Activated CD8-positive, alpha-beta memory T cell treated with anti-CD3 and anti-CD28 coated beads, Interleukin-2, amount 10 ng/mL, durations not matched to agents 7 days and 5 days (primary cell): Measurements from ENCODE around the gene OTUB2. TPM values are rescaled to one million over a fixed set of nuclear protein-coding genes. Genes with fewer than 3 reads are reported as not detected.
"Not testable (repeated sequence)": the region's sequence is repeated elsewhere in the genome, so short reads cannot be mapped to it uniquely, and the experiment has no call there.

Experiments
- ATAC-seq: fragments of 150-1000 bp; cut with Tn5 transposase; one replicate; pipeline ENCODE4 v1.10.0; 2021; ENCODE audit warnings: moderate library complexity
- CTCF ChIA-PET: fragments of 350-600 bp; sonication (Branson Sonifier 250); formaldehyde crosslinking; loops from one replicate; lab custom pipeline; 2021; ENCODE audit warnings: antibody characterized with exemption; lab: Charles Lee
- DNase-seq: peaks from one replicate; pipeline ENCODE4 v3.0.0-alpha.2; 2020
- H3K27ac Mint-ChIP-seq: one replicate; pipeline ENCODE4 v1.8.0; 2021; ENCODE audit warnings: mild to moderate bottlenecking, mixed read lengths
- H3K27me3 Mint-ChIP-seq: one replicate; pipeline ENCODE4 v1.8.0; 2021; ENCODE audit warnings: mixed read lengths
- H3K36me3 Mint-ChIP-seq: one replicate; pipeline ENCODE4 v1.8.0; 2021; ENCODE audit warnings: mild to moderate bottlenecking, mixed read lengths
- H3K4me1 Mint-ChIP-seq: one replicate; pipeline ENCODE4 v1.8.0; 2021; ENCODE audit warnings: mixed read lengths
- H3K4me3 Mint-ChIP-seq: one replicate; pipeline ENCODE4 v1.8.0; 2021; ENCODE audit warnings: mild to moderate bottlenecking, moderate library complexity, mixed read lengths
- H3K9me3 Mint-ChIP-seq: one replicate; pipeline ENCODE4 v1.8.0; 2022; ENCODE audit warnings: low read depth, mixed read lengths
- total RNA-seq, 2 experiments: library from RNA; stranded (reverse); gene quantifications; one replicate each; pipeline ENCODE4 v1.2.3, GENCODE V29; 2021

The OTUB2 gene
- total RNA-seq, 2 experiments from 2014 or later = 3.4 to 4.2 TPM

GRCh38 chr14:94058674-94059138, 32.6 kb downstream of the OTUB2 start:
- H3K36me3 Mint-ChIP-seq = peaks cover 78% of the 10 kb centered on the region
- peaks cover 59% of the 10 kb centered on the region for H3K4me1 Mint-ChIP-seq
- ATAC-seq (no peak), DNase-seq (peak; percentile 21)
- no peak overlapping the region for H3K4me3 Mint-ChIP-seq
- no peaks in the 10 kb centered on the region for H3K27me3 Mint-ChIP-seq
- H3K27ac Mint-ChIP-seq = no peak overlapping the region
- H3K9me3 Mint-ChIP-seq = no peaks in the 10 kb centered on the region
- CTCF ChIA-PET = interaction anchor here (2.8 to 3.8 kb wide), 3 partner anchors 23 to 118 kb away, joined by 14 to 23 read pairs (median 16); no protein-coding TSS in a partner anchor

GRCh38 chr14:94059998-94060397, 33.9 kb downstream of the OTUB2 start:
- DNase-seq (no peak), ATAC-seq (no peak)
- no peaks in the 10 kb centered on the region for H3K27me3 Mint-ChIP-seq
- CTCF ChIA-PET = interaction anchor here (0.6 kb wide), 1 partner anchor 121 kb away, joined by 3 read pairs; no protein-coding TSS in a partner anchor
- no peak overlapping the region for H3K27ac Mint-ChIP-seq
- no peak overlapping the region for H3K4me3 Mint-ChIP-seq
- peaks cover 73% of the 10 kb centered on the region for H3K36me3 Mint-ChIP-seq
- no peaks in the 10 kb centered on the region for H3K9me3 Mint-ChIP-seq
- H3K4me1 Mint-ChIP-seq = peaks cover 50% of the 10 kb centered on the region

GRCh38 chr14:94062344-94062940, 36.3 kb downstream of the OTUB2 start:
- Mint-ChIP-seq H3K27me3 (no peaks in the 10 kb centered on the region), H3K4me3 (no peak overlapping the region), H3K4me1 (peaks cover 44% of the 10 kb centered on the region), H3K36me3 (peaks cover 77% of the 10 kb centered on the region), H3K9me3 (peaks cover 7% of the 10 kb centered on the region), H3K27ac (no peak overlapping the region)
- DNase-seq (peak; percentile 31), ATAC-seq (no peak)
- CTCF ChIA-PET = interaction anchor here (2.1 kb wide), 1 partner anchor 26 kb away, joined by 6 read pairs; no protein-coding TSS in a partner anchor

- H3K36me3 Mint-ChIP-seq = peaks cover 84% of the 10 kb centered on the region
- DNase-seq (no peak), ATAC-seq (no peak)
- peaks cover 32% of the 10 kb centered on the region for H3K9me3 Mint-ChIP-seq
- no peak overlapping the region for H3K27ac Mint-ChIP-seq
- H3K4me1 Mint-ChIP-seq = peaks cover 44% of the 10 kb centered on the region
- CTCF ChIA-PET = interaction anchor here (0.7 to 1.2 kb wide), 2 partner anchors 15 to 126 kb away, joined by 3 to 4 read pairs; partner anchors contain the start of genes DDX24 and IFI27L1
- H3K4me3 Mint-ChIP-seq = no peak overlapping the region
- no peaks in the 10 kb centered on the region for H3K27me3 Mint-ChIP-seq
These were observed 40.0 kb downstream of the OTUB2 start for GRCh38 chr14:94066089-94066676.

- H3K27ac Mint-ChIP-seq, DNase-seq, H3K27me3 Mint-ChIP-seq, ATAC-seq, H3K4me3 Mint-ChIP-seq, CTCF ChIA-PET: not testable (repeated sequence)
- H3K4me1 Mint-ChIP-seq = peaks cover 41% of the 10 kb centered on the region
- peaks cover 47% of the 10 kb centered on the region for H3K9me3 Mint-ChIP-seq
- peaks cover 85% of the 10 kb centered on the region for H3K36me3 Mint-ChIP-seq
These were observed 45.9 kb downstream of the OTUB2 start for GRCh38 chr14:94072076-94072475.

- H3K36me3 Mint-ChIP-seq = peaks cover 81% of the 10 kb centered on the region
These were observed 48.4 kb downstream of the OTUB2 start for GRCh38 chr14:94074534-94074933.

GRCh38 chr14:94075008-94075407, 48.9 kb downstream of the OTUB2 start:
- H3K4me1 Mint-ChIP-seq = peaks cover 50% of the 10 kb centered on the region
- CTCF ChIA-PET = no interaction called here
- ATAC-seq (no peak), DNase-seq (no peak)
- no peak overlapping the region for H3K27ac Mint-ChIP-seq
- peaks cover 79% of the 10 kb centered on the region for H3K36me3 Mint-ChIP-seq
- peaks cover 27% of the 10 kb centered on the region for H3K9me3 Mint-ChIP-seq
- no peaks in the 10 kb centered on the region for H3K27me3 Mint-ChIP-seq
- no peak overlapping the region for H3K4me3 Mint-ChIP-seq

More at GRCh38 chr14:94074534-94074933, 48.4 kb downstream of the OTUB2 start:
- no peak for DNase-seq
- Mint-ChIP-seq H3K27me3 (no peaks in the 10 kb centered on the region), H3K27ac (no peak overlapping the region), H3K9me3 (peaks cover 29% of the 10 kb centered on the region), H3K4me1 (peaks cover 47% of the 10 kb centered on the region), H3K4me3 (no peak overlapping the region)
- CTCF ChIA-PET = interaction anchor here (1.9 kb wide), 1 partner anchor 135 kb away, joined by 4 read pairs; no protein-coding TSS in a partner anchor
- no peak for ATAC-seq

GRCh38 chr14:94077111-94077821, 51.1 kb downstream of the OTUB2 start:
- H3K27me3 Mint-ChIP-seq = no peaks in the 10 kb centered on the region
- no peak for DNase-seq
- peaks cover 64% of the 10 kb centered on the region for H3K36me3 Mint-ChIP-seq
- peaks cover 56% of the 10 kb centered on the region for H3K4me1 Mint-ChIP-seq
- H3K9me3 Mint-ChIP-seq = peaks cover 13% of the 10 kb centered on the region
- no peak for ATAC-seq
- peak overlapping the region; percentile 10 for H3K27ac Mint-ChIP-seq
- peak overlapping the region; percentile 40 for H3K4me3 Mint-ChIP-seq
- CTCF ChIA-PET = no interaction called here

- peaks cover 12% of the 10 kb centered on the region for H3K9me3 Mint-ChIP-seq
- H3K27ac Mint-ChIP-seq = no peak overlapping the region
- DNase-seq = no peak
- peak overlapping the region; percentile 40 for H3K4me3 Mint-ChIP-seq
- ATAC-seq = no peak
- peaks cover 60% of the 10 kb centered on the region for H3K4me1 Mint-ChIP-seq
- H3K27me3 Mint-ChIP-seq = no peaks in the 10 kb centered on the region
- H3K36me3 Mint-ChIP-seq = peaks cover 62% of the 10 kb centered on the region
- CTCF ChIA-PET = no interaction called here
These were observed 51.7 kb downstream of the OTUB2 start for GRCh38 chr14:94077823-94078222.

- peak overlapping the region; percentile 95 for H3K4me3 Mint-ChIP-seq
- H3K27ac Mint-ChIP-seq = peak overlapping the region; percentile 98
- ATAC-seq (no peak), DNase-seq (no peak)
- peaks cover 6% of the 10 kb centered on the region for H3K9me3 Mint-ChIP-seq
- H3K4me1 Mint-ChIP-seq = peaks cover 64% of the 10 kb centered on the region
- no peaks in the 10 kb centered on the region for H3K27me3 Mint-ChIP-seq
- CTCF ChIA-PET = interaction anchor here (1.1 to 4.6 kb wide), 6 partner anchors 14 to 140 kb away, joined by 3 to 24 read pairs (median 16); no protein-coding TSS in a partner anchor
- peaks cover 56% of the 10 kb centered on the region for H3K36me3 Mint-ChIP-seq
These were observed 53.9 kb downstream of the OTUB2 start for GRCh38 chr14:94079891-94080620.

GRCh38 chr14:94080621-94081385, 54.7 kb downstream of the OTUB2 start, which contains the start of the genes DDX24 and IFI27L1:
Gene DDX24, minus strand, starts transcription at chr14:94081202. Its CDS starts 1,460 bp downstream, at chr14:94079742.
Gene IFI27L1, plus strand, starts transcription at chr14:94081310. Its CDS starts 15,628 bp downstream, at chr14:94096938.
- Mint-ChIP-seq H3K4me3 (peak within 1 kb of the TSS; percentile 95), H3K36me3 (peaks cover 53% of the 10 kb centered on the region), H3K27ac (peak within 1 kb of the TSS; percentile 98), H3K9me3 (no peaks in the 10 kb centered on the region), H3K27me3 (no peaks in the 10 kb centered on the region), H3K4me1 (peaks cover 57% of the 10 kb centered on the region)
- DNase-seq (peak; percentile 98), ATAC-seq (peak; percentile 97)
- CTCF ChIA-PET = interaction anchor here (1.0 to 4.6 kb wide), 15 partner anchors 9 to 141 kb away, joined by 3 to 24 read pairs (median 4); partner anchors contain the start of gene IFI27L2

GRCh38 chr14:94081386-94081820, 55.3 kb downstream of the OTUB2 start:
- DNase-seq (no peak), ATAC-seq (peak; percentile 28)
- Mint-ChIP-seq H3K4me1 (peaks cover 56% of the 10 kb centered on the region), H3K27me3 (no peaks in the 10 kb centered on the region), H3K27ac (peak overlapping the region; percentile 98), H3K9me3 (peaks cover 2% of the 10 kb centered on the region), H3K36me3 (peaks cover 53% of the 10 kb centered on the region), H3K4me3 (peak overlapping the region; percentile 95)
- CTCF ChIA-PET = interaction anchor here (1.0 to 4.6 kb wide), 16 partner anchors 8 to 141 kb away, joined by 3 to 24 read pairs (median 4); partner anchors contain the start of gene IFI27L2
